K562 (cell line): ENCODE results near the gene EFHD2. TPM values are rescaled to one million over a fixed set of nuclear protein-coding genes. Genes with fewer than 3 reads are reported as not detected.

Experiments
- ARID1B ChIP-seq: fragments of 450-650 bp; IDR thresholded peaks from 2 replicates; pipeline ENCODE4 v1.6.1; 2016; ENCODE audit warnings: antibody characterized with exemption, mild to moderate bottlenecking, inconsistent platforms
- CBFA2T2 ChIP-seq: fragments of 450-650 bp; conservative IDR thresholded peaks from 2 replicates; pipeline ENCODE4 v1.6.1; 2017; ENCODE audit warnings: mild to moderate bottlenecking
- CC2D1A ChIP-seq: fragments of 450-650 bp; IDR thresholded peaks from 2 replicates; pipeline ENCODE4 v1.6.1; 2017; ENCODE audit warnings: mild to moderate bottlenecking
- CCNT2 ChIP-seq: IDR thresholded peaks from 2 replicates; pipeline ENCODE4 v1.6.1; 2011; ENCODE audit warnings: borderline replicate concordance, low read depth, mild to moderate bottlenecking, moderate library complexity, mixed read lengths, low read length; ENCODE audit not compliant: insufficient read length; ENCODE audit errors: extremely low read depth
- FOXA1 ChIP-seq: fragments of 450-650 bp; IDR thresholded peaks from 2 replicates; pipeline ENCODE4 v1.6.1; 2016; ENCODE audit warnings: mild to moderate bottlenecking, borderline replicate concordance
- HMG20A ChIP-seq: fragments of 450-650 bp; formaldehyde crosslinking; conservative IDR thresholded peaks from 2 replicates; pipeline ENCODE4 v1.4.0; 2020; ENCODE audit warnings: mild to moderate bottlenecking, mixed read lengths
- MTA2 ChIP-seq: fragments of 450-650 bp; IDR thresholded peaks from 2 replicates; pipeline ENCODE4 v1.6.1; 2016; ENCODE audit warnings: low read depth
- MTA3 ChIP-seq: fragments of 450-650 bp; formaldehyde crosslinking; IDR thresholded peaks from 2 replicates; pipeline ENCODE4 v1.6.1; 2017; ENCODE audit warnings: mild to moderate bottlenecking, borderline replicate concordance
- NRF1 ChIP-seq, 2 experiments: fragments of 450-650 bp; IDR thresholded peaks in 1 of 2; conservative IDR thresholded peaks in 1 of 2; 2 replicates each; pipeline ENCODE4 v1.6.1; 2014; ENCODE audit warnings: mild to moderate bottlenecking in 2 of 2
- POLR2AphosphoS5 ChIP-seq: IDR thresholded peaks from 2 replicates; pipeline ENCODE4 v1.6.1; 2011; ENCODE audit warnings: mild to moderate bottlenecking, low read depth, low read length, moderate library complexity; ENCODE audit not compliant: control insufficient read depth, insufficient read depth
- RAD51 ChIP-seq: fragments of 450-650 bp; IDR thresholded peaks from 2 replicates; pipeline ENCODE4 v1.7.1; 2016; ENCODE audit warnings: low read depth, mild to moderate bottlenecking, borderline replicate concordance
- RBFOX2 ChIP-seq: fragments of 200-400 bp; formaldehyde crosslinking; IDR thresholded peaks from 2 replicates; pipeline ENCODE4 v1.6.1; 2017; ENCODE audit warnings: low read depth, mild to moderate bottlenecking, low read length, moderate library complexity
- RBM15 ChIP-seq: fragments of 200-400 bp; formaldehyde crosslinking; IDR thresholded peaks from 2 replicates; pipeline ENCODE4 v1.6.1; 2018; ENCODE audit warnings: mild to moderate bottlenecking, low read length, moderate library complexity; ENCODE audit not compliant: insufficient read depth
- SREBF2 ChIP-seq: sonication (generic); formaldehyde crosslinking; IDR thresholded peaks from 2 replicates; pipeline ENCODE4 v1.4.0; 2020; ENCODE audit warnings: mild to moderate bottlenecking, missing genetic modification reagents
- TAF1 ChIP-seq: IDR thresholded peaks from 2 replicates; pipeline ENCODE4 v1.6.1; 2011; ENCODE audit warnings: mild to moderate bottlenecking, low read length, moderate library complexity; ENCODE audit not compliant: insufficient read depth, control insufficient read depth, severe bottlenecking; ENCODE audit errors: extremely low read depth
- TCF3 ChIP-seq: sonication (generic); formaldehyde crosslinking; IDR thresholded peaks from 2 replicates; pipeline ENCODE4 v1.4.0; 2020; ENCODE audit warnings: mild to moderate bottlenecking, missing genetic modification reagents
- ZKSCAN8 ChIP-seq: fragments of 200-800 bp; sonication (Bioruptor generic); IDR thresholded peaks from 2 replicates; pipeline ENCODE4 v1.6.1; 2016; ENCODE audit warnings: missing genetic modification characterization, missing compliant biosample characterization
- ZNF224 ChIP-seq: sonication (generic); formaldehyde crosslinking; IDR thresholded peaks from 2 replicates; pipeline ENCODE4 v1.8.0; 2022; ENCODE audit warnings: mild to moderate bottlenecking, missing genetic modification reagents
- ZNF384 ChIP-seq: IDR thresholded peaks from 2 replicates; pipeline ENCODE4 v1.6.1; 2012; ENCODE audit warnings: low read depth, low read length, improper control_type of control experiment
- ZNF408 ChIP-seq: fragments of 250-450 bp; sonication (Bioruptor Pico); IDR thresholded peaks from 2 replicates; pipeline ENCODE4 v1.4.0; 2020; ENCODE audit warnings: low read depth, mild to moderate bottlenecking, moderate library complexity
- ZNF695 ChIP-seq: fragments of 450-650 bp; formaldehyde crosslinking; IDR thresholded peaks from 2 replicates; pipeline ENCODE4 v1.4.0; 2020; ENCODE audit warnings: mild to moderate bottlenecking, moderate library complexity
- ZNF766 ChIP-seq: fragments of 200-800 bp; sonication (Bioruptor generic); conservative IDR thresholded peaks from 2 replicates; pipeline ENCODE4 v1.6.1; 2016; ENCODE audit warnings: missing genetic modification characterization, missing compliant biosample characterization
- polyA plus RNA-seq, 8 experiments: library from polyadenylated mRNA; depleted of rRNA in 4 of 8; stranded (reverse) in 5 of 8; unstranded in 3 of 8; fragments of >200 nt; fragmentation: Nextera tagmentation in 2 of 8; fragmentation: Illumina TruSeq in 1 of 8; extraction: Ambion mirVana in 2 of 8; extraction: Trizol in 1 of 8; gene quantifications; 2 replicates each; pipeline versions ENCODE4 v1.2.1 to v1.2.3, GENCODE V29; 2011 to 2014; ENCODE audit warnings: inconsistent platforms in 1 of 8, missing spikeins in 1 of 8
- total RNA-seq, 7 experiments: library from RNA; depleted of rRNA in 6 of 7; stranded (reverse); fragments of >200 nt in 6 of 7; fragmentation: Illumina TruSeq in 2 of 7; extraction: Trizol in 2 of 7; gene quantifications; 2 replicates each; pipeline versions ENCODE4 v1.2.1 to v1.2.3, GENCODE V29; 2011 to 2021; ENCODE audit warnings: low replicate concordance in 1 of 7
- TF ChIP-seq, protein P1 (sequence below), 2 experiments: fragments of 200-800 bp in 1 of 2; sonication (Bioruptor generic) in 1 of 2; sonication (generic) in 1 of 2; formaldehyde crosslinking in 1 of 2; IDR thresholded peaks in 1 of 2; conservative IDR thresholded peaks in 1 of 2; 2 replicates each; pipeline versions ENCODE4 v1.5.0 to v1.6.1; 2016 to 2020; ENCODE audit warnings: missing compliant biosample characterization in 1 of 2, missing genetic modification characterization in 1 of 2, missing genetic modification reagents in 1 of 2
- TF ChIP-seq, protein P2 (sequence below), 2 experiments: fragments of 450-650 bp; conservative IDR thresholded peaks; 2 replicates each; pipeline ENCODE4 v1.6.1; 2017; ENCODE audit warnings: mild to moderate bottlenecking in 2 of 2, moderate library complexity in 2 of 2
- TF ChIP-seq, protein P3 (sequence below): fragments of 450-650 bp; formaldehyde crosslinking; IDR thresholded peaks from 2 replicates; pipeline ENCODE4 v1.4.0; 2022; ENCODE audit warnings: missing genetic modification characterization

EFHD2 gene
- total and polyA plus RNA-seq, 9 of the 15 experiments (the other 6 are each of a cell fraction or from before 2014, with no cell fraction given) = 1.7 to 73.5 (median 25.2) TPM

DNA sequence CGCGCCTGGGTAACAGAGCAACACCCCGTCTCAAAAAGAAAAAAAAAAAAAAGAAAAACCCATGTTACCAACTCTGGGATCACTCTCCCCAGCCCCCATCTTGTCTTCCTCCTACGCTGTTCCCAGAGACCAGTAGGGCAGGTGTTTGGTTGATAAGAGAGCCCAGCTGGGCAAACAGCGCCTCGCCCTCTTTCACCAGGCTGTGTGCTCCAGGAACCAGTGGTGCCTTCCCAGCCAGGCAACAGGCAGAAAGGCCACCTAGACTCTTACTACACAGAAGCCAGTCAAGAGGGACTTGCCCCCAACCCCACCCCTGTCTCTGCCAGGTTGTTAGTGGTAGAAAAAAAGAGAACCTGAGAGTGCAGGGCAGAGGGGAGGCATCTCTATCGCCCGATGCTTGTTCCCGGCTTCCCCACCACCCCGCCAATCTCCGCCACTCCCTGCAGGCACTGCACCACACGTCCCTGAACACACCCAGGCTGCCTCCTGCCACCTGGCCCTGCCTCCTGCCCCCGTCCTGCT is 14.5 kb downstream of the EFHD2 start (continued):
- TF ChIP-seq ZNF384 = peak; percentile 87
- peak; percentile 52; the same call in 1 of the 2 replicates for TF ChIP-seq FOXA1
- TF ChIP-seq ZNF766 = 0 out of 2 replicates have a peak, but pooled peaks have one; percentile 33
- TF ChIP-seq TCF3 (CRISPR knock-in tag) = peak; percentile 91
- TF ChIP-seq CC2D1A = peak; percentile 41; the same call in 1 of the 2 replicates
- peak; percentile 82 for TF ChIP-seq MTA2
- TF ChIP-seq ARID1B = peak; percentile 89
- TF ChIP-seq ZNF408 (CRISPR knock-in tag) = no peak
- 0 out of 2 replicates have a peak, but pooled peaks have one; percentile 12 for TF ChIP-seq RBFOX2
- peak; percentile 91 for TF ChIP-seq POLR2AphosphoS5
- TF ChIP-seq, protein P1, sequence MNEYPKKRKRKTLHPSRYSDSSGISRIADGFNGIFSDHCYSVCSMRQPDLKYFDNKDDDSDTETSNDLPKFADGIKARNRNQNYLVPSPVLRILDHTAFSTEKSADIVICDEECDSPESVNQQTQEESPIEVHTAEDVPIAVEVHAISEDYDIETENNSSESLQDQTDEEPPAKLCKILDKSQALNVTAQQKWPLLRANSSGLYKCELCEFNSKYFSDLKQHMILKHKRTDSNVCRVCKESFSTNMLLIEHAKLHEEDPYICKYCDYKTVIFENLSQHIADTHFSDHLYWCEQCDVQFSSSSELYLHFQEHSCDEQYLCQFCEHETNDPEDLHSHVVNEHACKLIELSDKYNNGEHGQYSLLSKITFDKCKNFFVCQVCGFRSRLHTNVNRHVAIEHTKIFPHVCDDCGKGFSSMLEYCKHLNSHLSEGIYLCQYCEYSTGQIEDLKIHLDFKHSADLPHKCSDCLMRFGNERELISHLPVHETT (CRISPR knock-in tag; conservative IDR thresholded peaks at IDR 0.05 in 1 of 2, IDR thresholded peaks at IDR 0.05 in 1 of 2) = peak in 1 of 2 experiments; percentile 46; a peak in 1 of 4 replicates
- TF ChIP-seq CBFA2T2 = peak; percentile 92
- no peak for TF ChIP-seq ZNF695 (CRISPR knock-in tag)
- no peak for TF ChIP-seq SREBF2
- TF ChIP-seq, protein P2, sequence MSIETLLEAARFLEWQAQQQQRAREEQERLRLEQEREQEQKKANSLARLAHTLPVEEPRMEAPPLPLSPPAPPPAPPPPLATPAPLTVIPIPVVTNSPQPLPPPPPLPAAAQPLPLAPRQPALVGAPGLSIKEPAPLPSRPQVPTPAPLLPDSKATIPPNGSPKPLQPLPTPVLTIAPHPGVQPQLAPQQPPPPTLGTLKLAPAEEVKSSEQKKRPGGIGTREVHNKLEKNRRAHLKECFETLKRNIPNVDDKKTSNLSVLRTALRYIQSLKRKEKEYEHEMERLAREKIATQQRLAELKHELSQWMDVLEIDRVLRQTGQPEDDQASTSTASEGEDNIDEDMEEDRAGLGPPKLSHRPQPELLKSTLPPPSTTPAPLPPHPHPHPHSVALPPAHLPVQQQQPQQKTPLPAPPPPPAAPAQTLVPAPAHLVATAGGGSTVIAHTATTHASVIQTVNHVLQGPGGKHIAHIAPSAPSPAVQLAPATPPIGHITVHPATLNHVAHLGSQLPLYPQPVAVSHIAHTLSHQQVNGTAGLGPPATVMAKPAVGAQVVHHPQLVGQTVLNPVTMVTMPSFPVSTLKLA (conservative IDR thresholded peaks at IDR 0.05) = 0 out of 4 replicates have a peak, but pooled peaks of 1 of the 2 experiments have one; percentile 18
- TF ChIP-seq HMG20A (CRISPR knock-in tag) = no peak
- peak; percentile 40 for TF ChIP-seq MTA3
- no peak for TF ChIP-seq ZNF224
- TF ChIP-seq ZKSCAN8 (CRISPR knock-in tag) = 0 out of 2 replicates have a peak, but pooled peaks have one; percentile 37
- TF ChIP-seq, protein P3, sequence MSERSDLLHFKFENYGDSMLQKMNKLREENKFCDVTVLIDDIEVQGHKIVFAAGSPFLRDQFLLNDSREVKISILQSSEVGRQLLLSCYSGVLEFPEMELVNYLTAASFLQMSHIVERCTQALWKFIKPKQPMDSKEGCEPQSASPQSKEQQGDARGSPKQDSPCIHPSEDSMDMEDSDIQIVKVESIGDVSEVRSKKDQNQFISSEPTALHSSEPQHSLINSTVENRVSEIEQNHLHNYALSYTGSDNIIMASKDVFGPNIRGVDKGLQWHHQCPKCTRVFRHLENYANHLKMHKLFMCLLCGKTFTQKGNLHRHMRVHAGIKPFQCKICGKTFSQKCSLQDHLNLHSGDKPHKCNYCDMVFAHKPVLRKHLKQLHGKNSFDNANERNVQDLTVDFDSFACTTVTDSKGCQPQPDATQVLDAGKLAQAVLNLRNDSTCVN (CRISPR knock-in tag) = no peak
- no peak for TF ChIP-seq NRF1 (conservative IDR thresholded peaks at IDR 0.05 in 1 of 2, IDR thresholded peaks at IDR 0.05 in 1 of 2)
- no peak for TF ChIP-seq RAD51
- TF ChIP-seq CCNT2 = peak; percentile 11
- no peak for TF ChIP-seq RBM15
- TF ChIP-seq TAF1 = peak; percentile 23
